HEK293T (cell line): ENCODE results near the gene BAZ1B.
A peak's percentile ranks its signal among the peaks of the same experiment; 100 is the strongest.
"Not testable (repeated sequence)": the region's sequence is repeated elsewhere in the genome, so short reads cannot be mapped to it uniquely, and the experiment has no call there.

Experiments
- CTCF ChIA-PET: fragments of 350-600 bp; formaldehyde crosslinking; extraction: SDS; loops from one replicate; lab custom pipeline; 2021; ENCODE audit warnings: antibody characterized with exemption, inconsistent platforms; lab: Yijun Ruan, JAX
- POLR2A ChIA-PET: fragments of 350-600 bp; formaldehyde crosslinking; extraction: SDS; loops from one replicate; lab custom pipeline; 2020; ENCODE audit warnings: antibody characterized with exemption, inconsistent platforms; lab: Yijun Ruan, JAX
- DNase-seq: peaks from one replicate; pipeline ENCODE4 v3.0.0; 2012; ENCODE audit warnings: mixed read lengths; ENCODE audit errors: extremely low spot score
- ARNT ChIP-seq: fragments of 450-650 bp; IDR thresholded peaks from 2 replicates; pipeline ENCODE4 v1.6.1; 2017; ENCODE audit warnings: mild to moderate bottlenecking
- BHLHE40 ChIP-seq: fragments of 450-650 bp; IDR thresholded peaks from 2 replicates; pipeline ENCODE4 v1.6.1; 2016; ENCODE audit warnings: mild to moderate bottlenecking, moderate library complexity, borderline replicate concordance
- CTBP1 ChIP-seq: fragments of 450-650 bp; IDR thresholded peaks from 2 replicates; pipeline ENCODE4 v1.6.1; 2016; ENCODE audit warnings: borderline replicate concordance
- ELF4 ChIP-seq: fragments of 450-650 bp; IDR thresholded peaks from 2 replicates; pipeline ENCODE4 v1.6.1; 2017; ENCODE audit warnings: antibody characterized with exemption
- FOXA1 ChIP-seq: fragments of 450-650 bp; IDR thresholded peaks from 2 replicates; pipeline ENCODE4 v1.6.1; 2016; ENCODE audit warnings: mild to moderate bottlenecking
- FOXK2 ChIP-seq: fragments of 450-650 bp; IDR thresholded peaks from 2 replicates; pipeline ENCODE4 v1.6.1; 2016; ENCODE audit warnings: mild to moderate bottlenecking
- FOXM1 ChIP-seq: fragments of 450-650 bp; IDR thresholded peaks from 2 replicates; pipeline ENCODE4 v1.6.1; 2017; ENCODE audit warnings: mild to moderate bottlenecking, borderline replicate concordance
- HDGF ChIP-seq: fragments of 450-650 bp; IDR thresholded peaks from 2 replicates; pipeline ENCODE4 v1.6.1; 2017; ENCODE audit warnings: antibody characterized with exemption, borderline replicate concordance
- L3MBTL2 ChIP-seq: fragments of 450-650 bp; conservative IDR thresholded peaks from 2 replicates; pipeline ENCODE4 v1.6.1; 2016; ENCODE audit warnings: mild to moderate bottlenecking
- LEF1 ChIP-seq: fragments of 450-650 bp; IDR thresholded peaks from 2 replicates; pipeline ENCODE4 v1.6.1; 2017; ENCODE audit warnings: mild to moderate bottlenecking, borderline replicate concordance
- NFRKB ChIP-seq: fragments of 450-650 bp; IDR thresholded peaks from 2 replicates; pipeline ENCODE4 v1.6.1; 2016; ENCODE audit warnings: mild to moderate bottlenecking, moderate library complexity
- PKNOX1 ChIP-seq: fragments of 450-650 bp; IDR thresholded peaks from 2 replicates; pipeline ENCODE4 v1.6.1; 2016
- SP1 ChIP-seq: fragments of 450-650 bp; IDR thresholded peaks from 2 replicates; pipeline ENCODE4 v1.6.1; 2017
- SUZ12 ChIP-seq: fragments of 450-650 bp; IDR thresholded peaks from 2 replicates; pipeline ENCODE4 v1.6.1; 2016; ENCODE audit warnings: mild to moderate bottlenecking
- TARDBP ChIP-seq: fragments of 450-650 bp; IDR thresholded peaks from 2 replicates; pipeline ENCODE4 v1.6.1; 2016
- ZNF384 ChIP-seq: fragments of 450-650 bp; IDR thresholded peaks from 2 replicates; pipeline ENCODE4 v1.6.1; 2016

Gene BAZ1B

GRCh38 chr7:73483171-73483570 is 38.9 kb downstream of the BAZ1B start:
- TF ChIP-seq SP1, result no peak
- no peak for TF ChIP-seq BHLHE40
- TF ChIP-seq ZNF384, result no peak
- TF ChIP-seq PKNOX1, result no peak
- no peak for TF ChIP-seq CTBP1
- TF ChIP-seq TARDBP, result no peak
- no peak for TF ChIP-seq SUZ12
- no peak for TF ChIP-seq LEF1
- TF ChIP-seq L3MBTL2, result no peak
- no peak for TF ChIP-seq ARNT
- no peak for TF ChIP-seq FOXM1
- ChIA-PET POLR2A (no interaction called here), CTCF (no interaction called here)
- no peak for DNase-seq

GRCh38 chr7:73482746-73483145 is 39.3 kb downstream of the BAZ1B start:
- ChIA-PET POLR2A (no interaction called here), CTCF (no interaction called here)
- DNase-seq, result peak; percentile 26
- TF ChIP-seq FOXA1 (no peak), SUZ12 (no peak), TARDBP (no peak), FOXM1 (no peak), BHLHE40 (no peak), ARNT (no peak), L3MBTL2 (no peak), NFRKB (no peak), ELF4 (no peak), LEF1 (no peak), SP1 (no peak), HDGF (no peak), ZNF384 (no peak), PKNOX1 (no peak), CTBP1 (no peak)

GRCh38 chr7:73481521-73481920 is 40.6 kb downstream of the BAZ1B start:
- CTCF ChIA-PET, result interaction anchor here (0.6 to 0.7 kb wide), 2 partner anchors 9 to 29 kb away, joined by 3 read pairs; no protein-coding TSS in a partner anchor
- POLR2A ChIA-PET, DNase-seq: not testable (repeated sequence)

DNA sequence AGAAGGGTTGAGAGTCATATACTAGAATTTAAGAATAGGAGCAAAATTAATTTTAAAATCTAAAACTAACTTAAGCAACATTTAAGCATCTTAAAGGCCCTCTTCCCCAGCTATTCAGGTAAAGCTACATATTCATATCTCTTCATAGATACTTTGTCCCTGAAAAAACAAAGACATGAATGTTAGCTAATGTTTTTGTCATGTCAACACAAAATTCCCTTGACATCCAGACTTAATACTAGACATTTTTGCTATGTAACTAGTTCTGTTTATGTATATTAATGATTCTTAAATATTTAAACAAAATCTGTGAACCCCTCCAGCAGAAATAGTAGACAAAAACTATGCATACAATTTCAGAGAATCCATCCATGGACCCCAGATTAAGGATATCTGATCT is 43.5 kb downstream of the BAZ1B start:
- TF ChIP-seq ZNF384 (no peak), BHLHE40 (no peak), SUZ12 (no peak), L3MBTL2 (no peak)
- no peak for DNase-seq
- ChIA-PET CTCF (no interaction called here), POLR2A (no interaction called here)

GRCh38 chr7:73477376-73477775 is 44.7 kb downstream of the BAZ1B start:
- POLR2A ChIA-PET, result interaction anchor here (1.0 kb wide), 1 partner anchor 45 kb away, joined by 3 read pairs; the partner anchor contains the start of gene BAZ1B
- CTCF ChIA-PET, result interaction anchor here (0.6 kb wide), 1 partner anchor 16 kb away, joined by 3 read pairs; no protein-coding TSS in a partner anchor
- DNase-seq, result no peak
- TF ChIP-seq FOXK2 (no peak), FOXA1 (no peak), TARDBP (no peak), FOXM1 (no peak), SUZ12 (no peak), BHLHE40 (no peak), LEF1 (no peak), ARNT (no peak), NFRKB (no peak), HDGF (no peak), ELF4 (no peak), PKNOX1 (no peak), CTBP1 (no peak), SP1 (no peak), ZNF384 (no peak), L3MBTL2 (no peak)

- DNase-seq, result no peak
- TF ChIP-seq BHLHE40 (no peak), LEF1 (no peak), FOXK2 (no peak), TARDBP (no peak), FOXM1 (no peak), CTBP1 (no peak), FOXA1 (no peak), ELF4 (no peak), SUZ12 (no peak), L3MBTL2 (no peak), NFRKB (no peak), HDGF (no peak), ZNF384 (no peak), ARNT (no peak), PKNOX1 (no peak), SP1 (no peak)
- ChIA-PET POLR2A (no interaction called here), CTCF (no interaction called here)
Observed at GRCh38 chr7:73470208-73470607, 51.9 kb downstream of the BAZ1B start.

- POLR2A ChIA-PET, DNase-seq, CTCF ChIA-PET: not testable (repeated sequence)
Observed at GRCh38 chr7:73467046-73467445, 55.0 kb downstream of the BAZ1B start.
